ENCODE results near the gene CENPM.

DNA sequence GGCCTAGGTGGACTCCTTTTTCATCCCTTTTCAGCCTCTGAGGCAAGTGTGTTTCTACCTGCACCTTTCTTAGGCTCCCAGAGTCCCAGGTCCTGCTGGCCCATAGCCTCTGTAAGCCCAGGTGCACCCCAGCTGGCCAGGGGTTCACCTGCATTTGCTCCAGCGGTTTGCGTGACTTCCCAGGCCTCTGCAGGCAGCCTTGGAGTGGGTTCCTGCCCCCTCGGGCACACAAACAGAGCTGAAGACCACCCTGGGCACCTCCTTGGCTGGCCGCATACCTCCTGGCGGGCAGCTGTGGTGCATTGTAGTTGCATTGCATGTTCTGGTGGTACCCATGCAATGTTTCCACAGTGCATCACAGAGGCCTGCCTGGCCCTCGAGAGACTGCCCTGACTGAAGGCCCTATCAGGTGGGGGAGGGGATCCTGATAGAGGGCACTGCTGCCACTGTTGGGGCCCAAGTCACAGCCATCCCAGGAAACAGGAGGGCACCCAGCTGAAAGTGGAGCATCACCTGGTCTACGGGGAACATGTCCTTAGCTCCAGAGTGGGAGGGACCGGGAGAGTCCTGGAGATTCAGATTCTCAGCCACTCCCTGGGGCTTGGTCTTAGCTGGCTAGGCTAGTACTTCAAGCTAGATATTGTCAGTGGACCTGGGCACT lies 46.2 kb downstream of the CENPM start:
- TF ChIP-seq CTCF (conservative IDR thresholded peaks at IDR 0.05 in 1 of 2, IDR thresholded peaks at IDR 0.05 in 1 of 2; ENCODE audit: low read depth in 1 of 2, low read length in 2 of 2) (no peak), EZH2 (IDR thresholded peaks at IDR 0.05; ENCODE audit: low read length, missing control alignments) (no peak)
